Activated CD8-positive, alpha-beta memory T cell treated with anti-CD3 and anti-CD28 coated beads, Interleukin-2, amount 10 ng/mL, durations not matched to agents 7 days and 5 days (primary cell): Measurements from ENCODE around the gene FCGR2B. TPM values are rescaled to one million over a fixed set of nuclear protein-coding genes. Genes with fewer than 3 reads are reported as not detected.
A peak's percentile ranks its signal among the peaks of the same experiment; 100 is the strongest.
"Not testable (repeated sequence)": the region's sequence is repeated elsewhere in the genome, so short reads cannot be mapped to it uniquely, and the experiment has no call there.

Experiments used
- ATAC-seq: fragments of 150-1000 bp; cut with Tn5 transposase; one replicate; pipeline ENCODE4 v1.10.0; 2021; ENCODE audit warnings: moderate library complexity
- CTCF ChIA-PET: fragments of 350-600 bp; sonication (Branson Sonifier 250); formaldehyde crosslinking; loops from one replicate; lab custom pipeline; 2021; ENCODE audit warnings: antibody characterized with exemption; lab: Charles Lee
- DNase-seq: peaks from one replicate; pipeline ENCODE4 v3.0.0-alpha.2; 2020
- H3K27ac Mint-ChIP-seq: one replicate; pipeline ENCODE4 v1.8.0; 2021; ENCODE audit warnings: mild to moderate bottlenecking, mixed read lengths
- H3K27me3 Mint-ChIP-seq: one replicate; pipeline ENCODE4 v1.8.0; 2021; ENCODE audit warnings: mixed read lengths
- H3K36me3 Mint-ChIP-seq: one replicate; pipeline ENCODE4 v1.8.0; 2021; ENCODE audit warnings: mild to moderate bottlenecking, mixed read lengths
- H3K4me1 Mint-ChIP-seq: one replicate; pipeline ENCODE4 v1.8.0; 2021; ENCODE audit warnings: mixed read lengths
- H3K4me3 Mint-ChIP-seq: one replicate; pipeline ENCODE4 v1.8.0; 2021; ENCODE audit warnings: mild to moderate bottlenecking, moderate library complexity, mixed read lengths
- H3K9me3 Mint-ChIP-seq: one replicate; pipeline ENCODE4 v1.8.0; 2022; ENCODE audit warnings: low read depth, mixed read lengths
- total RNA-seq, 2 experiments: library from RNA; stranded (reverse); gene quantifications; one replicate each; pipeline ENCODE4 v1.2.3, GENCODE V29; 2021

FCGR2B gene
- total RNA-seq, 2 experiments from 2014 or later: 0.20 TPM; not detected in 1

GRCh38 chr1:161663569-161663968 is 626 bp downstream of the FCGR2B start:
- H3K4me1 Mint-ChIP-seq, CTCF ChIA-PET, DNase-seq, H3K27ac Mint-ChIP-seq, H3K4me3 Mint-ChIP-seq, H3K27me3 Mint-ChIP-seq, ATAC-seq, H3K36me3 Mint-ChIP-seq, H3K9me3 Mint-ChIP-seq: not testable (repeated sequence)

- ATAC-seq, H3K4me3 Mint-ChIP-seq, CTCF ChIA-PET, H3K27ac Mint-ChIP-seq, H3K36me3 Mint-ChIP-seq, H3K4me1 Mint-ChIP-seq, H3K27me3 Mint-ChIP-seq, H3K9me3 Mint-ChIP-seq, DNase-seq: not testable (repeated sequence)
Measured at GRCh38 chr1:161664689-161665088, 1.7 kb downstream of the FCGR2B start.

GRCh38 chr1:161671045-161672020 is 8.4 kb downstream of the FCGR2B start:
- H3K4me1 Mint-ChIP-seq: peaks cover 12% of the 10 kb centered on the region
- H3K36me3 Mint-ChIP-seq, H3K27me3 Mint-ChIP-seq, DNase-seq, H3K4me3 Mint-ChIP-seq, H3K27ac Mint-ChIP-seq, CTCF ChIA-PET, H3K9me3 Mint-ChIP-seq: not testable (repeated sequence)
- peak; percentile 47 for ATAC-seq

- H3K27me3 Mint-ChIP-seq, H3K36me3 Mint-ChIP-seq, H3K9me3 Mint-ChIP-seq, H3K27ac Mint-ChIP-seq, H3K4me3 Mint-ChIP-seq, ATAC-seq, CTCF ChIA-PET, DNase-seq: not testable (repeated sequence)
- H3K4me1 Mint-ChIP-seq: peaks cover 12% of the 10 kb centered on the region
Measured at GRCh38 chr1:161673437-161673836, 10.5 kb downstream of the FCGR2B start.

GRCh38 chr1:161674447-161674846 is 11.5 kb downstream of the FCGR2B start:
- H3K27ac Mint-ChIP-seq, CTCF ChIA-PET, H3K27me3 Mint-ChIP-seq, ATAC-seq, DNase-seq, H3K36me3 Mint-ChIP-seq, H3K9me3 Mint-ChIP-seq, H3K4me3 Mint-ChIP-seq: not testable (repeated sequence)
- H3K4me1 Mint-ChIP-seq: peaks cover 12% of the 10 kb centered on the region

GRCh38 chr1:161674908-161675307 is 12.0 kb downstream of the FCGR2B start:
- H3K36me3 Mint-ChIP-seq, H3K4me3 Mint-ChIP-seq, H3K27me3 Mint-ChIP-seq, DNase-seq, H3K27ac Mint-ChIP-seq, CTCF ChIA-PET, H3K9me3 Mint-ChIP-seq, ATAC-seq: not testable (repeated sequence)
- peaks cover 12% of the 10 kb centered on the region for H3K4me1 Mint-ChIP-seq

- Mint-ChIP-seq H3K36me3 (no peaks in the 10 kb centered on the region), H3K4me3 (no peak overlapping the region), H3K27ac (no peak overlapping the region), H3K4me1 (peaks cover 10% of the 10 kb centered on the region), H3K27me3 (peaks cover 9% of the 10 kb centered on the region), H3K9me3 (no peaks in the 10 kb centered on the region)
- no peak for DNase-seq
- no peak for ATAC-seq
- CTCF ChIA-PET: no interaction called here
Measured at GRCh38 chr1:161676441-161676840, 13.5 kb downstream of the FCGR2B start.

GRCh38 chr1:161676958-161677689 is 14.2 kb downstream of the FCGR2B start:
- H3K4me3 Mint-ChIP-seq: no peak overlapping the region
- no peak for DNase-seq
- peaks cover 14% of the 10 kb centered on the region for H3K27me3 Mint-ChIP-seq
- H3K9me3 Mint-ChIP-seq: no peaks in the 10 kb centered on the region
- CTCF ChIA-PET: interaction anchor here (0.6 kb wide), 1 partner anchor 365 kb away, joined by 3 read pairs; no protein-coding TSS in a partner anchor
- no peak overlapping the region for H3K27ac Mint-ChIP-seq
- peaks cover 7% of the 10 kb centered on the region for H3K4me1 Mint-ChIP-seq
- no peak for ATAC-seq
- H3K36me3 Mint-ChIP-seq: no peaks in the 10 kb centered on the region

- ATAC-seq (no peak), DNase-seq (no peak)
- Mint-ChIP-seq H3K36me3 (no peaks in the 10 kb centered on the region), H3K27me3 (peaks cover 26% of the 10 kb centered on the region), H3K4me3 (no peak overlapping the region), H3K27ac (no peak overlapping the region), H3K4me1 (peaks cover 2% of the 10 kb centered on the region), H3K9me3 (no peaks in the 10 kb centered on the region)
- CTCF ChIA-PET: no interaction called here
Measured at GRCh38 chr1:161678500-161678899, 15.6 kb downstream of the FCGR2B start.

GRCh38 chr1:161681879-161682278 is 18.9 kb downstream of the FCGR2B start:
- CTCF ChIA-PET: no interaction called here
- no peaks in the 10 kb centered on the region for H3K4me1 Mint-ChIP-seq

GRCh38 chr1:161688946-161689345 is 26.0 kb downstream of the FCGR2B start:
- H3K9me3 Mint-ChIP-seq: no peaks in the 10 kb centered on the region
- H3K27me3 Mint-ChIP-seq: peaks cover 31% of the 10 kb centered on the region
- no peak overlapping the region for H3K4me3 Mint-ChIP-seq
- H3K27ac Mint-ChIP-seq: no peak overlapping the region
- no peak for ATAC-seq
- CTCF ChIA-PET: no interaction called here
- peaks cover 2% of the 10 kb centered on the region for H3K36me3 Mint-ChIP-seq
- no peaks in the 10 kb centered on the region for H3K4me1 Mint-ChIP-seq
- DNase-seq: no peak

More at GRCh38 chr1:161681879-161682278, 18.9 kb downstream of the FCGR2B start:
- Mint-ChIP-seq H3K4me3 (no peak overlapping the region), H3K36me3 (peaks cover 2% of the 10 kb centered on the region), H3K27me3 (peaks cover 45% of the 10 kb centered on the region), H3K27ac (no peak overlapping the region), H3K9me3 (no peaks in the 10 kb centered on the region)
- ATAC-seq: no peak
- no peak for DNase-seq

- no peak for ATAC-seq
- Mint-ChIP-seq H3K27me3 (peaks cover 39% of the 10 kb centered on the region), H3K9me3 (no peaks in the 10 kb centered on the region), H3K27ac (no peak overlapping the region), H3K36me3 (no peaks in the 10 kb centered on the region), H3K4me3 (no peak overlapping the region), H3K4me1 (no peaks in the 10 kb centered on the region)
- DNase-seq: no peak
- CTCF ChIA-PET: interaction anchor here (1.5 kb wide), 1 partner anchor 47 kb away, joined by 3 read pairs; no protein-coding TSS in a partner anchor
Measured at GRCh38 chr1:161691846-161692245, 28.9 kb downstream of the FCGR2B start.

- peaks cover 51% of the 10 kb centered on the region for H3K27me3 Mint-ChIP-seq
- H3K27ac Mint-ChIP-seq, H3K4me3 Mint-ChIP-seq, DNase-seq, H3K4me1 Mint-ChIP-seq, CTCF ChIA-PET, H3K9me3 Mint-ChIP-seq, ATAC-seq, H3K36me3 Mint-ChIP-seq: not testable (repeated sequence)
Measured at GRCh38 chr1:161693020-161693712, 30.2 kb downstream of the FCGR2B start.
